Adrenal gland (tissue), 12 donors: Measurements from ENCODE around the gene KEL. TPM values are rescaled to one million over a fixed set of nuclear protein-coding genes. Genes with fewer than 3 reads are reported as not detected.

ENCODE experiments used
- DNase-seq, 7 donors: peaks; one replicate each; pipeline ENCODE4 v3.0.0-alpha.2; 2019 to 2020
- H3K27ac ChIP-seq, 5 donors: fragments of 200-600 bp; sonication (generic) in 4 of 5; 1 replicate in 3 of 5; 2 replicates in 2 of 5; pipeline versions ENCODE4 v1.5.1 to v1.8.0; 2016 to 2020; ENCODE audit warnings: mild to moderate bottlenecking in 1 of 5
- H3K27me3 ChIP-seq: fragments of 200-600 bp; 2 replicates; pipeline ENCODE4 v1.8.0; 2021
- H3K36me3 ChIP-seq, 2 donors: fragments of 200-600 bp; replicated peaks in 1 of 2; 1 replicate in 1 of 2; 2 replicates in 1 of 2; pipeline versions ENCODE4 v1.5.1 to v1.8.0; 2018 to 2022
- H3K4me1 ChIP-seq, 2 donors: fragments of 200-600 bp; replicated peaks in 1 of 2; 1 replicate in 1 of 2; 2 replicates in 1 of 2; pipeline versions ENCODE4 v1.5.1 to v1.8.0; 2018 to 2021
- H3K4me3 ChIP-seq, 4 donors: fragments of 200-600 bp; sonication (generic) in 3 of 4; one replicate each; pipeline ENCODE4 v1.5.1; 2016 to 2018
- H3K9me3 ChIP-seq, 3 donors: fragments of 200-600 bp; sonication (generic) in 1 of 3; replicated peaks in 1 of 3; 1 replicate in 2 of 3; 2 replicates in 1 of 3; pipeline versions ENCODE4 v1.5.1 to v1.8.0; 2016 to 2021
- POLR2A ChIP-seq, 2 donors: fragments of 450-650 bp; IDR thresholded peaks; one replicate each; pipeline ENCODE4 v1.6.1; 2017; ENCODE audit warnings: antibody characterized with exemption in 2 of 2, mild to moderate bottlenecking in 2 of 2, moderate library complexity in 1 of 2
- WGBS, 4 donors: extraction: QIAGEN DNeasy Blood & Tissue Kit in 2 of 4; methylation state at CpG; one replicate each; pipeline versions ENCODE4 v1.1.5 to v1.1.7; 2013 to 2017; 5-methylcytosine and 5-hydroxymethylcytosine counted together
- intact Hi-C, 2 donors: fragments of 100-400 bp; cut with DNase I; formaldehyde crosslinking; loops; one replicate each; pipeline versions ENCODE4 v1.14.1 to v1.15.0; 2022 to 2023
- polyA plus RNA-seq, 3 donors: library from polyadenylated mRNA; stranded (reverse); fragments of 200-250 nt in 2 of 3; fragments of 350-450 nt in 1 of 3; fragmentation: Illumina TruSeq in 1 of 3; extraction: RNeasy Lipid Tissue Mini Kit (QIAGEN cat#74804) in 1 of 3; gene quantifications; one replicate each; pipeline ENCODE4 v1.2.3, GENCODE V29; 2013 to 2014
- total RNA-seq, 9 donors: library from RNA; depleted of rRNA in 4 of 9; stranded (reverse); fragments of >200 nt in 4 of 9; fragments of 120-200 nt in 1 of 9; fragmentation: NEBNext Ultra II Directional in 1 of 9; extraction: Animal tissue kit (Norgen Biotek cat#: 25700) in 1 of 9; gene quantifications; one replicate each; pipeline versions ENCODE4 v1.1.0 to v1.2.4, GENCODE V29; 2013 to 2023
- TF ChIP-seq, protein P1 (sequence below), 6 experiments: fragments of 450-650 bp in 4 of 6; fragments of 200-600 bp in 2 of 6; sonication (generic) in 1 of 6; IDR thresholded peaks; 1 replicate in 5 of 6; 2 replicates in 1 of 6; pipeline versions ENCODE4 v1.5.1 to v1.8.0; 2016 to 2021; ENCODE audit warnings: antibody characterized with exemption in 6 of 6, mild to moderate bottlenecking in 2 of 6, moderate library complexity in 1 of 6
- donor health status: healthy with polysubstance abuse.
- donor health status: Bipolar disorder and iron deficiency.
- donor health status: DM: yes; HTN: yes; CAD: no.
- donor health status: DM: no; HTN: no; CAD: no.
- donor health status: DM: no; HTN: no; CAD: no.
- donor health status: DM: yes; HTN: yes; CAD: no.

KEL gene
- total and polyA plus RNA-seq, 12 donors, result 0.15 to 1.2 (median 0.55) TPM; not detected in 5

DNA sequence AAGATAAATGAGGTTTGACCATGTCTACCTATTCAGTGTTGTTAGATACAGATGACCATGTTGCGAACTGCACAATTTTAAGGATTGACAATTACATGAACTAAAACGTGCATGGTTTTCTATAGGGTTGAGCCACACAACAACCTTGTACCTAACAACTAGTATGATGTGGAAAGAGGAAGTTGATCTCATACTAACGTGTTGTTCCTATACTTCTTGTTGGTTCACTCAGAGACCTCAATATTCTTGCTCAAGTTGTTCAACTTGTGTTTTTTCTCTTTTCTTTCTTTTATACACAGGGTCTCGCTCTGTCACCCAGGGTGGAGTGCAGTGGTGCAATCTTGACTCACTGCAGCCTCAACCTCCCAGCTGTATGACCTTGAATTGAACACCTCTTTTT is 6.1 kb upstream of the KEL start:
- WGBS, 4 donors, result 70 to 77% (median 74%) methylated on average over 4 of the region's 4 CpGs
- H3K4me1 ChIP-seq, result no peaks in the 10 kb centered on the region
- no peak overlapping the region for H3K4me3 ChIP-seq
- TF ChIP-seq POLR2A (IDR thresholded peaks at IDR 0.05), result no peak
- TF ChIP-seq, protein P1, sequence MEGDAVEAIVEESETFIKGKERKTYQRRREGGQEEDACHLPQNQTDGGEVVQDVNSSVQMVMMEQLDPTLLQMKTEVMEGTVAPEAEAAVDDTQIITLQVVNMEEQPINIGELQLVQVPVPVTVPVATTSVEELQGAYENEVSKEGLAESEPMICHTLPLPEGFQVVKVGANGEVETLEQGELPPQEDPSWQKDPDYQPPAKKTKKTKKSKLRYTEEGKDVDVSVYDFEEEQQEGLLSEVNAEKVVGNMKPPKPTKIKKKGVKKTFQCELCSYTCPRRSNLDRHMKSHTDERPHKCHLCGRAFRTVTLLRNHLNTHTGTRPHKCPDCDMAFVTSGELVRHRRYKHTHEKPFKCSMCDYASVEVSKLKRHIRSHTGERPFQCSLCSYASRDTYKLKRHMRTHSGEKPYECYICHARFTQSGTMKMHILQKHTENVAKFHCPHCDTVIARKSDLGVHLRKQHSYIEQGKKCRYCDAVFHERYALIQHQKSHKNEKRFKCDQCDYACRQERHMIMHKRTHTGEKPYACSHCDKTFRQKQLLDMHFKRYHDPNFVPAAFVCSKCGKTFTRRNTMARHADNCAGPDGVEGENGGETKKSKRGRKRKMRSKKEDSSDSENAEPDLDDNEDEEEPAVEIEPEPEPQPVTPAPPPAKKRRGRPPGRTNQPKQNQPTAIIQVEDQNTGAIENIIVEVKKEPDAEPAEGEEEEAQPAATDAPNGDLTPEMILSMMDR (IDR thresholded peaks at IDR 0.05), result no peak
- H3K36me3 ChIP-seq, result no peaks in the 10 kb centered on the region
- no peak overlapping the region for H3K27ac ChIP-seq
- H3K9me3 ChIP-seq, result no peaks in the 10 kb centered on the region
- intact Hi-C loops, result no loop called here
- H3K27me3 ChIP-seq, result no peaks in the 10 kb centered on the region
- no peak for DNase-seq

DNA sequence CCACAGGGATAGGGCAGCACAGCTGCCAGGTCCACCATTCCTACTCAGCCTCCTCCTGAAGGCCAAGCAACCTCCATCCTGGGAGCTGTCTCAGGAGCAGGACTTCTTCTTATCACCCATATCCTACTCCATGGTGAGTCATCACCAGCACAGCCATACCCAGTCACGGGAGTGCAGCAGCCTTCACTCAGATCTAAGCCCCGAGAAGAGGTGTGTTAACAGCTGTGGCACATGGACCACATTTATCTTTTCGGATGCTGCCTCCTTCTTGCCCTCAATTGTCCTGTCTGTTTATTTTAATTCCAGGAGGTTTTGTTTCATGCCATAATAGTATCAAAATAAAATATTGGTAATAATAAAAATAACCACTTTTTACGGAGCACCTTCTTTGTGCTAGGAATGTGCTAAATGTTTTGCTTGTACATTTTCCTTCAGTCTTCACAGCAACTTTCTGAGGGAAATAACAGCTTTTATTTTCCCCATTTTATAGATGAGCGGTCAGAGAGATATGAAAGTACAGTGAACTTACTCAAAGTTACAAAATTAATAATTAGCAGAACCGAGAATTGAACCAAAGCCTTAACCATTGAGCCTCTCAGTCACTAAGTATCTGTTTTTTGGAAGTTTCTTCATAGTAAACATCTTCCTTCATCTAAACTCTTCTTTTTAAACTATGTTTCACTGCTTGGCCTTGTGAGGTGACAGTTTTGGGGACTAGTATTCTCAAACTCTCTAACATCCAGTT is 2.5 kb upstream of the KEL start:
- Histone ChIP-seq H3K27me3 (no peaks in the 10 kb centered on the region), H3K4me3 (no peak overlapping the region), H3K9me3 (no peaks in the 10 kb centered on the region), H3K4me1 (no peaks in the 10 kb centered on the region), H3K36me3 (no peaks in the 10 kb centered on the region), H3K27ac (no peak overlapping the region)
- no peak for DNase-seq
- TF ChIP-seq POLR2A (IDR thresholded peaks at IDR 0.05), result no peak
- TF ChIP-seq, protein P1 (IDR thresholded peaks at IDR 0.05), result no peak
- 66 to 77% (median 70%) methylated on average over 6 of the region's 6 CpGs for WGBS, 4 donors
- intact Hi-C loops, result no loop called here

DNA sequence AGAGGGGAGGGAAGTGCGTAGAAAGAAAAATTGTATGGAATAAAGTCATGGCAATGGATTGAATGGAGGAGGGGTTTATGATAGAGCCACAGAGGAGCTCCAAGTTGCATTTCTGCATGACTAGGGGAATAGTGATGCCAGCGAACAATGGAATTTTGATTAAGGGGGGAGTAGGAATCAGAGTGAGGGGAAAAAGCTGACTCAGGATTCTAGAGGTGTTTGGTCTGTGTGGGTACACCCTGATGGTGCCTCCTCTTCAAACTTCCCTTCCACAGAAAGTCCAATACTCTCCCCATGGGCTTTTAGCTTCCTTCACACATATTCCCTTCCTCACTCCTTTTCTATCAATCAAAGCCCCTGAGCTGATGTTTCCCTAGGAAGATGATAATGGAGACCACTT is 1.8 kb upstream of the KEL start:
- Histone ChIP-seq H3K9me3 (no peaks in the 10 kb centered on the region), H3K27ac (no peak overlapping the region), H3K4me3 (no peak overlapping the region), H3K36me3 (no peaks in the 10 kb centered on the region), H3K4me1 (no peaks in the 10 kb centered on the region), H3K27me3 (no peaks in the 10 kb centered on the region)
- no peak for DNase-seq
- WGBS, 4 donors, result 71 to 82% (median 77%) methylated on average over 2 of the region's 2 CpGs
- no peak for TF ChIP-seq POLR2A (IDR thresholded peaks at IDR 0.05)
- TF ChIP-seq, protein P1 (IDR thresholded peaks at IDR 0.05), result no peak
- intact Hi-C loops, result no loop called here

DNA sequence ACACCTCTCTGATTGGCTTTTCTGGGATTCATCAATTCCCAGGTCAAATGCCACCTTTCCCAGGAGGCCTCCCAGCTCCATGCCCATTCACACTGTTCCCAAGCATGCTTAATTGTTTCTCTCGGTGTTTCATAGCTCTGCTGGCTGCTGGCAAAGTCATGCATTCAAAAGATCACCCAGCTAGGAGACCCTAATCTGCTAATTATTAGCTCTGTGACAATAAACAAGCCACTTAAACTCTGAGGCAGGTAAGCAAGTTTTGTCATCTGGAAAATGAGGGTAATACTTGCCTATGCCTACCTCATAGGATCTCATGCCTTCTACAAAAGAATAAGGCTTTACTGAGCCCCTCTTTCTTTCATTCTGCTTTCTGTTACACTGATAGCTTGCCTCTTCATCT is 828 bp upstream of the KEL start:
- intact Hi-C loops, result no loop called here
- no peak for DNase-seq
- H3K27me3 ChIP-seq, result no peaks in the 10 kb centered on the region
- H3K27ac ChIP-seq, result no peak overlapping the region
- H3K36me3 ChIP-seq, result no peaks in the 10 kb centered on the region
- TF ChIP-seq, protein P1 (IDR thresholded peaks at IDR 0.05), result no peak
- TF ChIP-seq POLR2A (IDR thresholded peaks at IDR 0.05), result no peak
- H3K9me3 ChIP-seq, result no peaks in the 10 kb centered on the region
- no peak overlapping the region for H3K4me3 ChIP-seq
- no peaks in the 10 kb centered on the region for H3K4me1 ChIP-seq
- 38 to 48% (median 43%) methylated on average over 1 of the region's 1 CpG for WGBS, 4 donors
